ENCODE results near the gene PDSS2. TPM values are rescaled to one million over a fixed set of nuclear protein-coding genes. Genes with fewer than 3 reads are reported as not detected.
A peak's percentile ranks its signal among the peaks of the same experiment; 100 is the strongest.

The PDSS2 gene
- total RNA-seq, 1 experiment from 2014 or later = 12.1 TPM

DNA sequence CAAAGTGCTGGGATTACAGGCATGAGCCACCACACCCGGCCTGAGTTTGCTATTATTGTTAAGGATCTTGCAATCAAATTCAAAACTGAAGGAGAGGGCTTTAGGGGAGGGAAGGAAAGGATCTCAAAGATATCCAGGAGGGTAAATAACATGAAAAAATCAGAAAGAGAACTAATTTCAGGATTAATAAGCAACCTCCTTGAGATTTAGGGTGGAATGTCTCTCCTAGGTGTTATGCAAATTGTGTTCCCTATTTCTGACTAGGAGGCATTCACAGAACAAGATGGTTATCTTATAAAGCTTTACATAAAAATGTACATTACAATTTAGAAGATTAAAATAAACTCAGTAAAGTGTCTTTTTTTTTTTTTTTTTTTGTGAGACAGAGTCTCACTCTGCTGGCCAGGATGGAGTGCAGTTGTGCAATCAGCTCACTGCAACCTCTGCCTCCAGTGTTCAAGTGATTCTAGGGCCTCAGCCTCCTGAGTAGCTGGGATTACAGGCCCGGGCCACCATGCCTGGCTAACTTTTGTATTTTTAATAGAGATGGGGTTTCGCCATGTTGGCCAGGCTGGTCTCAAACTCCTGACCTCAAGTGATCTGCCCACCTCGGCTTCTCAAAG, 252.0 kb downstream of the PDSS2 start:
- Histone ChIP-seq H2AK5ac (ENCODE audit: insufficient read length, low read length) (no peak overlapping the region), H4K8ac (replicated peaks; ENCODE audit: insufficient read length, low read depth, low read length) (no peak overlapping the region), H3K23me2 (ENCODE audit: insufficient read length, low read depth, low read length, poor library complexity, severe bottlenecking) (no peaks in the 10 kb centered on the region), H3K9me3 (ENCODE audit: control insufficient read depth, low read depth, low read length) (no peaks in the 10 kb centered on the region), H3K4ac (ENCODE audit: low read depth, low read length) (no peak overlapping the region), H4K20me1 (ENCODE audit: control insufficient read depth, insufficient read depth, insufficient read length) (no peaks in the 10 kb centered on the region), H2BK15ac (ENCODE audit: low read depth, low read length) (no peak overlapping the region), H2BK20ac (ENCODE audit: low read depth, low read length, poor library complexity, severe bottlenecking) (no peak overlapping the region), H2BK120ac (ENCODE audit: low read depth, low read length, poor library complexity, severe bottlenecking) (no peak overlapping the region), H3K79me2 (ENCODE audit: insufficient read depth, low read length) (no peaks in the 10 kb centered on the region), H3K56ac (ENCODE audit: insufficient read length, low read depth, low read length) (no peak overlapping the region), H4K91ac (ENCODE audit: insufficient read length, low read depth, low read length) (no peak overlapping the region), H3K4me1 (ENCODE audit: insufficient read depth, low read length) (no peaks in the 10 kb centered on the region; the same call in 1 of the 2 replicates), H3K27ac (ENCODE audit: insufficient read length, low read depth, low read length) (no peak overlapping the region), H3K79me1 (ENCODE audit: insufficient read depth, low read depth, low read length, poor library complexity, severe bottlenecking) (no peaks in the 10 kb centered on the region), H3K23ac (ENCODE audit: insufficient read length, low read depth, low read length) (no peak overlapping the region), H3K9ac (ENCODE audit: extremely low read depth, insufficient read length, low read length) (no peak overlapping the region), H3K14ac (ENCODE audit: insufficient read depth, low read length) (no peak overlapping the region), H2BK5ac (ENCODE audit: insufficient read length, low read length) (no peak overlapping the region), H2BK12ac (ENCODE audit: insufficient read length, low read depth, low read length) (no peak overlapping the region), H3K27me3 (ENCODE audit: insufficient read depth, low read length) (no peaks in the 10 kb centered on the region), H3K4me2 (ENCODE audit: insufficient read depth, insufficient read length, low read length) (no peak overlapping the region), H3K18ac (ENCODE audit: insufficient read length, low read depth, low read length) (no peak overlapping the region), H2AFZ (ENCODE audit: low read length) (no peak overlapping the region), H3T11ph (ENCODE audit: low read length) (no peak overlapping the region), H4K5ac (ENCODE audit: insufficient read length, low read depth, low read length) (no peak overlapping the region)
- DNase-seq = no peak
- peaks cover 3 to 7% of the 10 kb centered on the region in 2 experiments for H3K9me3 Mint-ChIP-seq
- H3K4me3 Mint-ChIP-seq = no peak overlapping the region
- H3K36me3 Mint-ChIP-seq (ENCODE audit: insufficient read depth in 1 of 3, low read depth in 3 of 3) = peaks cover 4 to 18% (median 8%) of the 10 kb centered on the region in 3 experiments; a peak in 6 of 7 replicates
- peak overlapping the region in 1 of 3 experiments; percentile 81; a peak in 1 of 7 replicates for H3K27ac Mint-ChIP-seq
- H3K27me3 Mint-ChIP-seq (ENCODE audit: low read depth) = no peaks in the 10 kb centered on the region
- H3K4me1 Mint-ChIP-seq = peaks cover 20 to 22% of the 10 kb centered on the region in 2 experiments
- no peak for TF ChIP-seq CTCF (conservative IDR thresholded peaks at IDR 0.05)
- no CpG with 5 or more reads among the region's 4 CpGs for WGBS (ENCODE audit: extremely low coverage, insufficient read length, low lambda C conversion rate)
